OCI-LY3 (cell line): Measurements from ENCODE around the gene ADAM10.

Experiments used
- H2AFZ ChIP-seq: fragments of 200-600, 300-600 bp; shearing (Covaris generic); 2 replicates; pipeline ENCODE4 v1.6.0; 2014; ENCODE audit warnings: antibody characterized with exemption, low read depth, low read length
- H3K27ac ChIP-seq: fragments of 200-600, 300-600 bp; sonication (generic); 2 replicates; pipeline ENCODE4 v1.5.1; 2014; ENCODE audit warnings: mild to moderate bottlenecking, low read length, moderate library complexity, mixed read lengths
- H3K27me3 ChIP-seq: fragments of 200-600, 300-600 bp; sonication (generic); 2 replicates; pipeline ENCODE4 v1.6.1; 2014; ENCODE audit warnings: low read depth, low read length, mixed read lengths
- H3K36me3 ChIP-seq: fragments of 200-600, 300-600 bp; sonication (generic); replicated peaks from 2 replicates; pipeline ENCODE3; 2014; ENCODE audit warnings: low read depth, low read length, mixed read lengths
- H3K4me1 ChIP-seq: fragments of 300-600, 200-600 bp; sonication (generic); 2 replicates; pipeline ENCODE4 v1.6.1; 2014; ENCODE audit warnings: low read length, mixed read lengths
- H3K4me2 ChIP-seq: fragments of 200-600, 300-600 bp; sonication (generic); 2 replicates; pipeline ENCODE4 v1.6.1; 2014; ENCODE audit warnings: low read length, mixed read lengths
- H3K4me3 ChIP-seq: fragments of 300-600, 200-600 bp; sonication (generic); 2 replicates; pipeline ENCODE4 v1.5.1; 2014; ENCODE audit warnings: antibody characterized with exemption, mild to moderate bottlenecking, low read length, moderate library complexity
- H3K79me2 ChIP-seq: fragments of 300-600, 200-600 bp; shearing (Covaris generic); 2 replicates; pipeline ENCODE4 v1.6.1; 2014; ENCODE audit warnings: mild to moderate bottlenecking, low read length, mixed read lengths
- H3K9ac ChIP-seq: fragments of 300-600, 200-600 bp; shearing (Covaris generic); 2 replicates; pipeline ENCODE4 v1.6.0; 2014; ENCODE audit warnings: mild to moderate bottlenecking, low read length, moderate library complexity
- H3K9me3 ChIP-seq: fragments of 200-600, 300-600 bp; shearing (Covaris generic); 2 replicates; pipeline ENCODE4 v1.6.1; 2014; ENCODE audit warnings: low read length, mixed read lengths; ENCODE audit not compliant: insufficient read depth
- H4K20me1 ChIP-seq: fragments of 200-600, 300-600 bp; sonication (generic); 2 replicates; pipeline ENCODE4 v1.6.1; 2016; ENCODE audit warnings: low read length, mixed read lengths; ENCODE audit not compliant: insufficient read depth
- CTCF ChIP-seq: fragments of 200-600, 300-600 bp; sonication (generic); IDR thresholded peaks from 2 replicates; pipeline ENCODE4 v1.5.1; 2014; ENCODE audit warnings: antibody characterized with exemption, low read length, low read depth
- EZH2phosphoT487 ChIP-seq: fragments of 200-600 bp; shearing (Covaris generic); IDR thresholded peaks from 2 replicates; pipeline ENCODE4 v1.6.1; 2018; ENCODE audit warnings: antibody characterized with exemption, mixed run types, low read depth

Gene ADAM10

GRCh38 chr15:58677426-58677825, 72.1 kb downstream of the ADAM10 start:
- Histone ChIP-seq H3K4me2 (no peak overlapping the region), H3K27me3 (no peaks in the 10 kb centered on the region), H4K20me1 (peaks cover 2% of the 10 kb centered on the region; the same call in 1 of the 2 replicates), H3K4me3 (no peak overlapping the region), H3K9ac (no peak overlapping the region), H3K4me1 (no peaks in the 10 kb centered on the region), H3K36me3 (no peaks in the 10 kb centered on the region), H3K79me2 (no peaks in the 10 kb centered on the region), H2AFZ (no peak overlapping the region), H3K9me3 (no peaks in the 10 kb centered on the region), H3K27ac (no peak overlapping the region)
- TF ChIP-seq EZH2phosphoT487: no peak
- TF ChIP-seq CTCF: peak; percentile 30

- H3K27ac ChIP-seq: no peak overlapping the region
- no peak overlapping the region for H3K9ac ChIP-seq
- no peaks in the 10 kb centered on the region for H3K79me2 ChIP-seq
- H3K9me3 ChIP-seq: no peaks in the 10 kb centered on the region
- no peak overlapping the region for H2AFZ ChIP-seq
- no peaks in the 10 kb centered on the region for H3K4me1 ChIP-seq
- H4K20me1 ChIP-seq: no peaks in the 10 kb centered on the region
- H3K4me3 ChIP-seq: no peak overlapping the region
- no peak overlapping the region for H3K4me2 ChIP-seq
- no peaks in the 10 kb centered on the region for H3K27me3 ChIP-seq
- no peaks in the 10 kb centered on the region for H3K36me3 ChIP-seq
- TF ChIP-seq EZH2phosphoT487: no peak
- no peak for TF ChIP-seq CTCF
Observed at GRCh38 chr15:58676766-58677165, 72.7 kb downstream of the ADAM10 start.

GRCh38 chr15:58671186-58671585, 78.3 kb downstream of the ADAM10 start:
- no peak overlapping the region for H3K27ac ChIP-seq
- no peak overlapping the region for H2AFZ ChIP-seq
- no peak overlapping the region for H3K4me3 ChIP-seq
- H3K4me1 ChIP-seq: no peaks in the 10 kb centered on the region
- H3K9ac ChIP-seq: no peak overlapping the region
- H3K27me3 ChIP-seq: no peaks in the 10 kb centered on the region
- no peaks in the 10 kb centered on the region for H3K36me3 ChIP-seq
- H3K79me2 ChIP-seq: no peaks in the 10 kb centered on the region
- TF ChIP-seq CTCF: no peak
- TF ChIP-seq EZH2phosphoT487: no peak
- no peaks in the 10 kb centered on the region for H4K20me1 ChIP-seq
- H3K9me3 ChIP-seq: no peaks in the 10 kb centered on the region
- H3K4me2 ChIP-seq: no peak overlapping the region

GRCh38 chr15:58669108-58669507, 80.4 kb downstream of the ADAM10 start:
- H3K9me3 ChIP-seq: no peaks in the 10 kb centered on the region
- no peaks in the 10 kb centered on the region for H3K27me3 ChIP-seq
- H3K4me1 ChIP-seq: no peaks in the 10 kb centered on the region
- no peak overlapping the region for H3K27ac ChIP-seq
- TF ChIP-seq EZH2phosphoT487 (no peak), CTCF (no peak)
- H3K4me3 ChIP-seq: no peak overlapping the region
- H3K79me2 ChIP-seq: no peaks in the 10 kb centered on the region
- peaks cover 4% of the 10 kb centered on the region for H3K36me3 ChIP-seq
- no peak overlapping the region for H3K4me2 ChIP-seq
- no peak overlapping the region for H3K9ac ChIP-seq
- H2AFZ ChIP-seq: no peak overlapping the region
- H4K20me1 ChIP-seq: no peaks in the 10 kb centered on the region
